Measurements from ENCODE around the gene CFAP20DC.

- no peak for TF ChIP-seq CTCF (conservative IDR thresholded peaks at IDR 0.05; ENCODE audit: low read length)
- no peak for TF ChIP-seq EZH2phosphoT487 (IDR thresholded peaks at IDR 0.05; ENCODE audit: borderline replicate concordance, low read depth, low read length)
Observed at GRCh38 chr3:58962816-58963215, 87.0 kb downstream of the CFAP20DC start.
